GM06990 (cell line): Measurements from ENCODE around the gene OTX2.

ENCODE experiments used
- DNase-seq: peaks from one replicate; pipeline ENCODE4 v3.0.0-alpha.2; 2011; ENCODE audit not compliant: insufficient read length; ENCODE audit errors: extremely low read depth
- H3K27me3 ChIP-seq: replicated peaks from 2 replicates; pipeline ENCODE4 v1.6.0; 2011; ENCODE audit warnings: low read length; ENCODE audit not compliant: control insufficient read depth, insufficient read depth
- H3K36me3 ChIP-seq: 2 replicates; pipeline ENCODE4 v1.5.1; 2011; ENCODE audit warnings: low read length; ENCODE audit not compliant: control insufficient read depth, insufficient read depth
- H3K4me3 ChIP-seq: replicated peaks from 2 replicates; pipeline ENCODE4 v1.5.1; 2011; ENCODE audit warnings: low read depth, mild to moderate bottlenecking, control low read depth, low read length
- TF ChIP-seq, protein P1 (sequence below): IDR thresholded peaks from 2 replicates; pipeline ENCODE4 v1.5.1; 2011; ENCODE audit warnings: low read length, control low read depth, mild to moderate bottlenecking, inconsistent platforms; ENCODE audit not compliant: insufficient read depth, poor library complexity, severe bottlenecking

OTX2 gene

GRCh38 chr14:56799343-56799645 lies 11.0 kb downstream of the OTX2 start:
- DNase-seq: no peak
- peaks cover 2% of the 10 kb centered on the region; the same call in 1 of the 2 replicates for H3K27me3 ChIP-seq
- no peak overlapping the region for H3K4me3 ChIP-seq
- no peaks in the 10 kb centered on the region for H3K36me3 ChIP-seq
- TF ChIP-seq, protein P1, sequence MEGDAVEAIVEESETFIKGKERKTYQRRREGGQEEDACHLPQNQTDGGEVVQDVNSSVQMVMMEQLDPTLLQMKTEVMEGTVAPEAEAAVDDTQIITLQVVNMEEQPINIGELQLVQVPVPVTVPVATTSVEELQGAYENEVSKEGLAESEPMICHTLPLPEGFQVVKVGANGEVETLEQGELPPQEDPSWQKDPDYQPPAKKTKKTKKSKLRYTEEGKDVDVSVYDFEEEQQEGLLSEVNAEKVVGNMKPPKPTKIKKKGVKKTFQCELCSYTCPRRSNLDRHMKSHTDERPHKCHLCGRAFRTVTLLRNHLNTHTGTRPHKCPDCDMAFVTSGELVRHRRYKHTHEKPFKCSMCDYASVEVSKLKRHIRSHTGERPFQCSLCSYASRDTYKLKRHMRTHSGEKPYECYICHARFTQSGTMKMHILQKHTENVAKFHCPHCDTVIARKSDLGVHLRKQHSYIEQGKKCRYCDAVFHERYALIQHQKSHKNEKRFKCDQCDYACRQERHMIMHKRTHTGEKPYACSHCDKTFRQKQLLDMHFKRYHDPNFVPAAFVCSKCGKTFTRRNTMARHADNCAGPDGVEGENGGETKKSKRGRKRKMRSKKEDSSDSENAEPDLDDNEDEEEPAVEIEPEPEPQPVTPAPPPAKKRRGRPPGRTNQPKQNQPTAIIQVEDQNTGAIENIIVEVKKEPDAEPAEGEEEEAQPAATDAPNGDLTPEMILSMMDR: no peak

DNA sequence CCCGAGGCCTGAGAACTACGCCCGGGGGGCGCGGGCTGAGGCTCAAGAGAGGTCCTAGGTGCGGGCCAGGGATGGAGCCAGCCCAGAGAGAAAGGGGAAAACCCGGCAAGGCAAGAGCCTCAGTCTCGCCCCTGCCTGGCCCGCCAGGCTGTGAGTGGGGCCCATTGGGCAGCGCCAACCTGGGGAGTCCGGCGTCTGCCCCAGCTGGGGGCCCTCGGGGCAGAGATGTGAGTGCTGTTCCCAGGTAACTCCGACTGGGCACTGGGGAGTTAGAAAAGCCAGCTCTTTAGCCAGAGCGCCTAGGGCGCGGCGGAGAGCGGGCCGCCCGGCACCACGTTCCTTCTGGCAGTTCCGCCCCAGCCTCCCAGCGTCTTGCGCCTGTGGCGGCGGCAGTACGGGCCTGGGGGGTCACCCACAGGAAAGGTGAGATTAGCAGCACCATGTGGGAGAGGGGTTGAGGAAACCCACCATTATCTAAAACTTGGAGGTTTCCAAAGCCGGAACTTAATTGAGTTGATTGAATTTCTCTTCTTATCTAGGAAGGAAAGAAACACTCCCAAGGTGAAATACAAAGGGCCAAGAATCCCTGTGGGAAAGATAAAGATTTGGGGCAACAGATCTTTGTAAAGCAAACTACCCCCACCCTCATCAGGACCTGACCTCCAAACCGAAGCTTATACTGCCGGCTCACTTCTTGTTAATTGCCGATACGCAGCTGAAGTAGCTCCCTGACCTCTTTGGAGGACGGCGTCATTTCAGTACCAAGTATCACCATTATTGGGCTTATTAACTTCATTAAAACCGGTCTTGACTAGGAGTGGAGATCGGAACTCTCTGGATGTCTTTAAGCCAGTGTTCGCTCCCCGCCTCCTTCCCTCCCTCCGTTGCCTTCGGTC lies 11.6 kb downstream of the OTX2 start:
- no peaks in the 10 kb centered on the region for H3K36me3 ChIP-seq
- peaks cover 2% of the 10 kb centered on the region; the same call in 1 of the 2 replicates for H3K27me3 ChIP-seq
- H3K4me3 ChIP-seq: no peak overlapping the region

DNA sequence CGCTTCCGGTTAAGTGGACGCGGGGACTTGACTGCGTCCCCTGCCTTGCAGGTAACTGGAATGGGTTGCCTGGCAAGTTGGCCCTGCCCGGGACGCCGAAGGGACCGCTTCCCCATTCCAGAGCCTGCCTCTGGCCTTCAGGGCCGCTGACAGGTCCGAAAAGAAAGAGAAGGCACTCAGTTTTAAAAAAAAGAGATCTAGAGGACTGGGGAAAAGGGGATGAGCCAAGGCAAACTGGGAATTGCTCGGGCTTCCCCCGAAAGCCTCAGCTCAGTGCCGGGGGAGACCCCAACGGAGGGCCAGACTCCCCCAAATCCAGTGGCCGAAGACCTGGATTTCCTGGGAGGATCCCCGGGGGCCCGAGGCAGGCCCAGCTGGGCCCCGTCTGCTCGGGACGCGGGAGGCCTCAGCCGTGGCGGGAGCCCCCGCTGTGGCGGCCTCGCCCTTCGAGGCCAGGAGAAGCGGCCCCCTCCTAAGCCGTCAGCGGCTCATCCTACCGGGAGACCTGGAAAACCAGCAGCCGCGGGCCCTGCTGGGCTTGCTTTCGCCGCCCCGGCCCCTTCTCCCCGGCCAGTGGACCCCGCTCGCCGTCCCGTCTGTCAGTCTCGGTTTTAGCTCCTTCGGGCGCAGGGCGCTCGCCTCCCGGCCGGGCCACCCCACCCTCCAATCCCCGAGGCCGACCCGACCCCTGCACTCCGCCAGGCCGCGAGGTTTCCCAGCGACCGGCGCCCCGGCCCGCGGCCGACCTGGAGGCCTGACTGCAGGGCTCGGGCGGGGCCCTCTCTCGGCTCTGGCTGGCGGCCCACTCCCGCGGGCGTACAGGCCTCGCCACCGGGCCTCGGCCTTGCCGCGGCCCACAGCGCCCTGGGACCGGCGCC lies 12.5 kb downstream of the OTX2 start:
- no peak for DNase-seq
- TF ChIP-seq, protein P1: no peak
- Histone ChIP-seq H3K4me3 (no peak overlapping the region), H3K27me3 (peaks cover 2% of the 10 kb centered on the region; the same call in 1 of the 2 replicates), H3K36me3 (no peaks in the 10 kb centered on the region)

More for the DNA sequence above, 11.6 kb downstream of the OTX2 start:
- TF ChIP-seq, protein P1: no peak
- no peak for DNase-seq

DNA sequence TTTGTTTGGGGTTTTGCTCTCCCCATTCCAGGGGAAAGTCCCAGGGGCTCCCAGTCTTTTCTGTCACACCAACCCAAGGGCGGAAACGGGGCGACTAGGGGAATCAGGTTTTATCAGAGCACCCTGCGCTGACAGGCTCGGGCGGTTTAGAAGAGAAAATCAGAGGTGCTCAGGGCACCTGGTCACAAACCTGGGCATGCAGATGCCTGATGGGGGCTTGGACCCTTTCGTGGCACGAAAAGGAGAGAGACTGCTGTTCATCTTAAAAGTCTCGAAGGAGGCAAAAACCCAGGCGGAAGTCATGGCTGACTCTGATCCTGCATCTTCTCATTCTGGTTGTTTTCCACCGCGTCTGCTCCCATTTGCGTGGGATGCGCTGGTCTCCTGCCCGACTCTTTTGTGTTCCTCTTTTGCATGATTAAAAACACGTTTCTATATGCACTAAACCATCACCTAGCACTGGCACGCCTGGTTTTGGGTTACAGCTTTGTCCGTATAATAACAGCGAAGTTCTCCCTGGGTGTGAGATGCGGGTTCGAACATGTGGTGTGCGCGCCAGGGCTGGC lies 13.2 kb downstream of the OTX2 start:
- TF ChIP-seq, protein P1: no peak
- no peak for DNase-seq
- no peaks in the 10 kb centered on the region for H3K36me3 ChIP-seq
- no peak overlapping the region for H3K4me3 ChIP-seq
- H3K27me3 ChIP-seq: peaks cover 2% of the 10 kb centered on the region; the same call in 1 of the 2 replicates

DNA sequence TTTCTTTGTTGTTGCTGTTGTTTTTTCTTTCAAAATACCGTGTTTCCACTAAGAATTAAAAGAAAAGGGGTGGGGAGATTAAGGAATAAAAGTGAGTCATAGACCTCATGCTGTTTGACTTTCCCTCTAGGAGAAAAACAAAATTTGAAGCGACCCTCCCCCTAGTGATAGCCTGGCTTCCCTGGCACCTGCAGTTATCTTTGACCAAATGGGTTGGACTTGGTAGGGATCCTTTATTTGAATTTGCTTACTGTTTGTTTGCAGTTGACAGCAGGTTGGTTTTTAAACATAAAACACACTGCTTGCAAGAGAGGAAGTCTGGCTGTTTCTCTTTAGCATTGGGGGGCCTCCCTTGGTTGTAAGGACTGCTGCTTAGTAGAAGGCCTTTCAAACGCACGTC lies 14.0 kb downstream of the OTX2 start:
- Histone ChIP-seq H3K36me3 (no peaks in the 10 kb centered on the region), H3K4me3 (no peak overlapping the region), H3K27me3 (peaks cover 2% of the 10 kb centered on the region; the same call in 1 of the 2 replicates)
- TF ChIP-seq, protein P1: no peak
- no peak for DNase-seq
